GM12891 (cell line): Measurements from ENCODE around the gene NFRKB.

Experiments
- POLR2A ChIP-seq: IDR thresholded peaks from 2 replicates; pipeline ENCODE4 v1.6.1; 2011; ENCODE audit warnings: low read depth, low read length, control low read depth
- POLR2AphosphoS5 ChIP-seq: IDR thresholded peaks from 2 replicates; pipeline ENCODE4 v1.6.1; 2011; ENCODE audit warnings: low read depth, low read length, control low read depth
- POU2F2 ChIP-seq: IDR thresholded peaks from 2 replicates; pipeline ENCODE4 v1.6.1; 2011; ENCODE audit warnings: low read depth, mild to moderate bottlenecking, control low read depth, low read length, moderate library complexity
- TAF1 ChIP-seq: IDR thresholded peaks from 2 replicates; pipeline ENCODE4 v1.6.1; 2011; ENCODE audit warnings: low read depth, low read length, control low read depth

GRCh38 chr11:129922674-129923073, 27.3 kb upstream of the NFRKB start:
- TF ChIP-seq POLR2AphosphoS5 (no peak), POLR2A (no peak), TAF1 (no peak), POU2F2 (no peak)
